Measurements from ENCODE around the gene LYRM1.
"Not testable (repeated sequence)": the region's sequence is repeated elsewhere in the genome, so short reads cannot be mapped to it uniquely, and the experiment has no call there.

The LYRM1 gene, protein sequence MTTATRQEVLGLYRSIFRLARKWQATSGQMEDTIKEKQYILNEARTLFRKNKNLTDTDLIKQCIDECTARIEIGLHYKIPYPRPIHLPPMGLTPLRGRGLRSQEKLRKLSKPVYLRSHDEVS

DNA sequence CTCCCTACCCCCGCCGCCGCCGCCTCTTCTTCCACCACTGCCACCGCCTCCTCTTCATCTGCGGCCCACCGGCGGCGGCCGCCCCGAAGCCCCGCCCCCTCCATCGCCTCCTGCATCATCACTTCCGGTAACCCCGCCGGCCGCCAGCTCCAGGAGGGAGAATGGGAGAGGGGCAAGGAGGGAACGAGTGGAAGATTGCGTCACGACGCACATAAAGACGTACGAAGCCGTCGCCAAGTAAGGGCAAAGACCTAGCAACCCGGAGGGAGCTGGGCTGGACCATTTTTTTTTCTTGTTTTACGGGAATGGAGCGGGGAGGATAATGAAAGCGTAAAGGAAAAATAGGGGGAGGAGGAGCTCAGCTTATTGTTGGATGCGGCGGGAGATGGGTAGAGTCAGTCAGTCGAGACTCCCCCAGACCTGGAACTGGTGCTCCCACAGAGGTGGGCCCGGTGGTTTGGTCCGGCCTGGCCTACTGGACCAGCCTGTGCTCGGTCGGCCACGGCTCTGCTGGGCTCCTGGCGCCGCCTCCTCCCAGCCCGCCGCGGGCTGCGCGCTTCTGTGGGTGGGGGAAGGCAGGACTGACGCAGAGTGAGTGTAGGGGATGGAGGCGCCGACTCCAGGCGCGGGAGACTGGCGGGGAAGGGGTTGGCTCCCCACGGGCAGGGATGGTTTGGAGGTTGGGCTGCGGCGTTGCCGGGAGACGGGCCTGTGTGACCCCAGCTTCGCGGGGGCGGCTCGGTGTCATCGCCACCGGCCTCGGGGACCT lies at the start of gene LYRM1, which contains the start of gene DCUN1D3:
Gene LYRM1 (plus strand): TSS at position 473 of the 769 bp plus-strand sequence. CDS start 14,785 bp downstream, outside the sequence.
Gene DCUN1D3 (minus strand): TSS at position 60 of the 769 bp plus-strand sequence. CDS start 37,820 bp downstream, outside the sequence.
- DNase-seq (ENCODE audit: low spot score): peak; percentile 98

DNA sequence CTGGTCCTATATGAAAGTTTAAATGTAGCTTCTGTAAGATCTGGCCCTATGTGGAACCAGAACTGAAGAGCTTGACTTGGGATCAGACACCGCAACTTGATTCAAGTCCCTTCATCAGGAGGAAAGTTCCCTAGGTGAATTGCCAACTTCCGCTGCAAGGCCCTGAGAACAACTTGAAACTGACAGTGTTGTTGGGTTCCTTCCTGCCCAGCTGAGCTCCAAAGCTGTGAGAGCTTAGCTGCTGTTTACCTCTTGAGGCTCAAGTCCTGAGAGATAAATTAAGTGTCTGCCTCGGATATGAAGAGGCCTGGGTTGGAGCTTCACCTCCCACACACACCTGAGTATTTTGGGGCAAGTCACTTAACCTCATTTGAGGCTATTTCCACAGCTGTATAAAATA lies 49.6 kb upstream of the LYRM1 start:
- DNase-seq (ENCODE audit: low spot score): no peak

DNA sequence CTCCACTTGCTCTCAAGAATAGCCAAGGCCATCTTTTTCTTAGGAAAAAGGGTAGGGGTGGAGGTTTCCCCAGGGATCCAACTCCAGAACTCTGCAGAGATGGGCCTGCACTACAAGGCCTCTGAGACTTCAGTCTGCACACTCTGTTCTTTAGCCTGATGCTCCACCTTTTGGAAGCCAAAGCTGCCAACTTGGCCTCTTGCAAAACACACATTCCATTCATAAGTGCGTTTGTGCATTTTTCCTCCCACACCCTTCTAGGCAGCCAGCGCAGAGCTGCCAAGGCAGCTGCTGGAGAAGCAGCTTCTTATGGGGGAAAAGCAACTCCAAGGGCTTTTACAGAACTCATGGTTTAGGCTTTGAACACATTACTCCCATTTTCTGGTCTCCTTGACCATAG lies 49.0 kb upstream of the LYRM1 start:
- peak; percentile 46 for DNase-seq (ENCODE audit: low spot score)

DNA sequence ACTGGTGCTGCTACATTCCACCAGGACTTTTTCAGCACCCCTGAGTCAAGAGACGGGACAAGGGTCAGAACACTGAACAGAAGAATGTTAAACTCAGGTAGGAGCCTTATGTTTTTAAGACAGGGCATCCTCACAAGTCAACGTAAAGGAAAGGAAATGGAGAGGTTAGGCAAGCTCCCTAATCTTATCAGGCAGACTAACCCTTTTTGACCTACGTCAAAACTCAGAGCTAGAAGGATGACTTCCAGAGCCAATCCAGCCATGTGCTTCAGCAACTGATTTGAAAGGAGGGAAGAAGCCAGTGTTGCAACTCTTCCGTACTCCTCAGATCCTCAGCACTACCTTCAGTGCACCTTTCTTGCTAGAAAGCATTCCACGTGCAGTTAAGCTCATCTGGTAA lies 47.4 kb upstream of the LYRM1 start:
- no peak for DNase-seq (ENCODE audit: low spot score)

DNA sequence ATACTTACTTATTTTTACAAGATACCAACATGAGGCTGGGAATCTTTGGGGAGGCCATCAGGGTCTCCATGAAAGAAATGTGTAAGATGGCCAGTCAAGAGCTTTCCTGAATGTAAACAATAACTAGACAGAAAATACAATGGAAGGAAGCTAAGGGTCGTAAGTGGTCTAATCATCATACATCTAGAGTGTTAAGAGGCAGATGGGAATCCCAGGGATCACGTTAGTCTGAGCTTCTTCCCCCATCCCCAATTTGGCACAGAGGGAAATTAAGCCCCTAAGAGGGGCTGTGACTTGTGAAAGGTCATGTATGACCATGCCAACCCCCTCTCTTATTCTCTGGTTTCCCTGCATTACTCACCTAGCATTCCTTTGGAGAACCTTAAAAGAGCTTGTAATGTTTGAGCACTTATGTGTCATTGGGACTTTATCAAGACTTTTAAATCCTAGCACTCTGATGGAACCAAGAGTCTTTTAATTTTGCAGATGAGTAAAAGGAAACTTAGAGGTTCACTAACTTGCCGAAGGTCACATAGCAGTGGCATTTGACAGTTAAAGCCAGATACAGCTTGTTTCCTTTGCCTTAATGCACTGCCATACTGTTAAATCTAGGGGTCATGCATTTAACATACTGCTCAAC lies 46.5 kb upstream of the LYRM1 start:
- no peak for DNase-seq (ENCODE audit: low spot score)

DNA sequence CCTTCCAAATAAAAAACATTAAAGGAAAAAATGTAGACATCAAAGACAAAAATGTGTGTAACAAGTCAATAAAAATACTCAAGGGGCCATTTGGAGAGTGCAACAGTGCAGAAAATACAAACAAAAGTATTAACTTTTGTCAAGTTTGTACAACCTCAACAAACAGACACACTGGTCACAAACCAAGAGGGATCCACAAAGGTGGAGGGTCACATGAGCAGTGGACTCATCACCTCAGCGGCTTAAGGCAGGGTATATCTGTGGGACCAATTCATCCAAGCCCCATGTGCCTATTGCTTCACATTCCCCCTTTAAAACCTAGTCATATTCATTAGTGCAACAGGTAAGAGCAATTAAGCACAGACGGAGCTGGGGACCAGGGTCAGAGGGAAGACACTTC lies 45.6 kb upstream of the LYRM1 start:
- DNase-seq (ENCODE audit: low spot score): no peak

DNA sequence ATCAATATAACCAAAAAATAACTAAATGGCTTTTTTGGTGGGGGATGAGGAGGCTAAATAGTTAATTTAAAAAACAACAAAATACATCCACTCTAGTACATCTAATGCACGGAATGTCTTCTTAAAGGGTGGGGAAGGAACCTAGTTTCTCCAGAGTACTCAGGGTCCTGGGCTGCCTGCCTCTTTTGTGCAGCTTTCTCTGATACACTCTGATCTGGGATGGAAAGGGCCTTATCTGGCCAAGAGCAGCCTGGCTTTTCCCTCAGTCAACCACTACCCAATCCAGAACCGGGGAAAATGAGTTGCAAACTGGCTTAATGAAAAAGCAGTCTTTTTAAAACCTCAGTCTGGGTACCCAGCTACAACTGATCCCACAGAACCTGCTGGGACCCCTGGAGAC lies 43.3 kb upstream of the LYRM1 start:
- no peak for DNase-seq (ENCODE audit: low spot score)

DNA sequence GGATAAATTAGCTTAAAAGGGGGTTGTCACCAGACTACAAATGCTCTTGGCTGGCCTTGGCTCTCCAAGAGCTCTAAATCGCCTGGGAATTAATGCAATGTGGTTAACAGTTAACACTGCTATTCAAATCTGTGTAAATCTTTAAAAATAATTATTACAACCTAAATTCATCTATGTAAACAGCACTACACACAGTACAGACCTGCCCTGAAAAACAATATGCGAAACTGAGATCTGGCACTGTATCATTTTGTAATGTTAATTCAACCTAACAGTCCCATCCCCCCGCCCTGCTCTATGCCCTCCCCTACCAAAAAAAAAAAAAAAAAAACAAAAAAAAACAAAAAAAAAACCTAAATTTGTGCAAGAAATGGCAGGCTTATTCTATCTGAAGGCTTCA lies 41.3 kb upstream of the LYRM1 start:
- no peak for DNase-seq (ENCODE audit: low spot score)

DNA sequence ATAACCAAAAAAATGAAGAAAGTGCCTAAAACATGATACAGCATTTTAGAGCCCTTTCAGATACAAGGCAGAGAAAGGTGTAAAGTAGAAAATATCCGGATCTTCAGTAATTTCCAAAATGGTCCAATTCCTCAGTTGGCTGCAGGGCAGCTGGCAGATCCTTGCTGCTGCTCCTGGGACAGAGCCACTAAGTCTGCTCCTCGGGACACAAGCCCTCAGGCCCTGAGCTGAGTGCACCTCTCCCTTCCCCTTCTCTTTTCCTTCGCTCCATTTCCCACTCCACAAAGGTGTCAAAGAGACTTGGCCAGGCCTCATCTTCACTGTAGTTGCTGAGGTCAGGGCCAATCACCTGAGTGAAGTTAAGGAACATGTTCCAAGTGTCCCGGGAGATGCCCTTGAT lies 40.9 kb upstream of the LYRM1 start:
- no peak for DNase-seq (ENCODE audit: low spot score)

DNA sequence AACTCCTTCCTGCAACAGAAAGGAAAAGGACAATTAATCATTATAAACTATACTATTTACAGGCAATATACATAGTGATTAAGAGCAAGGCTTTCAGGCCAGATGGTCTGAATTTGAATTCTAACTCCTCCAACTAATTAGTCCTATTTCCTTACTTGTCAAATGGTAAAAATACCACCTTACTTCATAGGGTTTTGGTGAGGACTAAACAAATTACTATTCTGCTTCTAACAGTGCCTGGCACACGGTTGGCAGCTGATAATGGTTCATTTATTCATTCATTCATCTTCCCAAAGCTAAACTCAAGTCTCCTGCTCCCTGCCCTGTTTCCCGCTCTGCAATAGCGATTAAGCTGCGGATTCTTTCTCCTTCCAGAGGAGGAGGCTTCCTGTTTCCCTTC lies 40.2 kb upstream of the LYRM1 start:
- no peak for DNase-seq (ENCODE audit: low spot score)

DNA sequence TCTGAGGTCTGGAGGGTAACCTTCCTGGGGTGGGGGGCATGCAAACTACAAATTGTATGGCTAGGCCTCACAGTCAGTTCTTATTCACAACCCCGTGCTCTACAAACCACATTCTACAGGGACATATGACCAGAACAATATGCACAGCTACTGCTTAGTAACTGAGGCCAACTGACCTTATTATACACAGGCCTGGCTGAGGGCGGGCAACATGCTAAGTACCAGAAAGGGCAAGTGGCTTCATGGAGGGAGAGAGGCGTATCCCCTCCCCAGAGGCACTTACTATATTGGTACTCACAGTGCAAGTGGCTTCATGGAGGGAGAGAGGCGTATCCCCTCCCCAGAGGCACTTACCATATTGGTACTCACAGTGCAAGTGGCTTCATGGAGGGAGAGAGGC lies 39.6 kb upstream of the LYRM1 start:
- DNase-seq (ENCODE audit: low spot score): not testable (repeated sequence)

DNA sequence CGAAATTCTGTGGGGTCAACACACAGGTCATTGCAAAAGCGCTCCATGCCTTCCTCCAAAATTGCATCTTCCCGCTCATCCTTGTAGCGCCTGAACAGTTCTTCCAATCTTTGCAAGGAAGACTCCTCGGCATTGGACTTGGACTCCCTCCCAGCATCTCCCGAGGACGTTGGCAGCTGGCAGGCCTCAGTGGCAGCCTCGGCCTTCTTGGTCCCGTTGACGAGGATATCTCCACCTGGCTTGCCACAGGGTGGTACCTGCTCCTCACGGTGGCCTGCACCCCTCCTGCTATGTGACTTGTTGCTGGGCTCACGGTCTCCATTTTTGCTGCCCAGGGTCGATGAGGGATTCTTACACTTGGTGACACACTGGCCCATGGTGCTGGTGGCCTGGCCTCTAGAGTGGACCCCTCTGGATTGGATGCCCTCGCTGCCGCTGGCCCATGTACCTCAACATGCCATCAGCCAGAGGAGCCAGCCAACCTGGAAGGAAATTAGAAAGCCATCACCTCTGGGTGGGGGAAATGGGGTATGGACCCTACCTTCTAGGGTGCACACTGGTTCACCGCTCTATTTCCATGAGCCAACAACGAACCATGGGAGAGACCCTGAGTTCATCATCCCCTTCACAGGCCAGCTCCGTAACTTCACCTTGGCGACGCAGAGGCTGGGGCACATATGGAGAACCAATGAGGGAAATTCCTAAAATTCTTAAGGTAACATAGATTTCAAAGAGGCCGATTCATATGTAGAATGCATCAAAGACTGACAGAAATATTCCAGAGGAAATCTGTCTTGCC lies 38.2 kb upstream of the LYRM1 start:
- no peak for DNase-seq (ENCODE audit: low spot score)

DNA sequence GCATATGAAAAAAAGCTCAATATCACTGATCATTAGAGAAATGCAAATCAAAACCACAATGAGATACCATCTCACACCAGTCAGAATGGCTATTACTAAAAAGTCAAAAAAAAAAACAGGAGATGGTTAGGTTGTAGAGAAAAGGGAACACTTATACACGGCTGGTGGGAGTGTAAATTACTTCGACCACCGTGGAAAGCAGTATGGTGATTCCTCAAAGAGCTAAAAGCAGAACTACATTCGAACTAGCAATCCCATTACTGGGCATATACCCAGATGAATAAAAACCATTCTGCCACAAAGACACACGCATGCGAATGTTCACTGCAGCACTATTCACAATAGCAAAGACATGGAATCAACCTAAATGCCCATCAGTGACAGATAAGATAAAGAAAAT lies 36.2 kb upstream of the LYRM1 start:
- not testable (repeated sequence) for DNase-seq (ENCODE audit: low spot score)

DNA sequence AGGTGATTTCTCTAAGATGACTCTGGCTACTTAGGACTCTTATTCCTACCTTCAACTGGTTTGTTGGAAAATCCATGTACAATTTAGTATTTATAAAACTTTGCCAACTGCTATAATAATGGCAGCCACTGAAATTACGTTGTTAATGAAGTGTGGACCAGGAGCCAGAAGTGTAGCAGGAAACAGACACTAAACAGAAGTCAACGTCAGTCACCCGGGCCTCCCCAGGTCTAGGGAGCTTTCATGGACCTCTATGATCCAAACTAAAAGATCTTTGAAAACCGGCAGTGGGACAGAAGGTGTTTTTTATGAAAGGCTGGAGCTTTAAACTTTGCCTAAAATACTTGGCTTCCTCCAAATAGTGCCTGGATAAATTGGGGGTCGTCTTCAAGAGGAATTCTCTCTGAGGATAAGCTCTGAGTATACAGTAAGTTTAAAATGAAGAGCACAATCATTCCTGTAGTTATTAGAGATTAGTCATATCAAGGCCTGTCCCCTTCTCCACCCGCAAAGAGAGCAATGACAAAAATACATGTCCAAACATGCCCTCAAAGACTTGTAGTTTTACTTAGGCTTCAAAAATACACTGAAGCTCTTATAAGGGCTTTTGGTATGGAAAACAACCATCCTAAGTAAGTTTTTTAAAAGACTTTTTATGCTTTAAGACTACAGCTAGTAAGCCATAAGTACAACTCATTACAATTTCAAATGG lies 35.0 kb upstream of the LYRM1 start:
- no peak for DNase-seq (ENCODE audit: low spot score)

DNA sequence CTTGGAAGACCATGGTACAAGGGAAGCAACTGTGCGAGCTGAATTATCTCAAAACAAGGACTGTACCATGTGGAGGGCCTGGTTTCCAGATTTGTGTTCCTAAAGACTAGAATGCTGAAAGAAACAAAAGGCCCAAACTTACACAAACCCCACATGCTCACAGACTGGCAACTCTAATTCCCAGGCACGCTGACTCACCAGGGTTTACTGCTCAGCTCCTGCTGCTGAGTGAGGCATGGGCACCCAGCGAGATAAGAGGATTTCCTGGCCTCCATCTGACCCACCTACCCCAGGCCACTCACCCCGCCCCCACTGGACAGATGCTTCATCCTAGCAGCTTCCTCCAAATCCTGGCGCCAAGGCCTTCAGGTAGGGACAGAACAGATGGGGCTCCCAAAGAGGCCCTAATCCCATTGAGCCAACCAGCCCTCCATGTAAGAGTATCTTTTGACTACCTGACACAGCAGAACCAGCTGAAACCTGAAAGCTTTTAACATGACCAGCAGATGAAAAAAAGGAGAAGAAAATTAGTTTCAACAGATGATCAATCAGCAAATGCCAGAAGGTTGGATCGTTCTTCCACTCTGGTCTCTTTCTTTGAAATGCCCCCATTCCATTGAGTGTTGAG lies 34.3 kb upstream of the LYRM1 start:
- no peak for DNase-seq (ENCODE audit: low spot score)

DNA sequence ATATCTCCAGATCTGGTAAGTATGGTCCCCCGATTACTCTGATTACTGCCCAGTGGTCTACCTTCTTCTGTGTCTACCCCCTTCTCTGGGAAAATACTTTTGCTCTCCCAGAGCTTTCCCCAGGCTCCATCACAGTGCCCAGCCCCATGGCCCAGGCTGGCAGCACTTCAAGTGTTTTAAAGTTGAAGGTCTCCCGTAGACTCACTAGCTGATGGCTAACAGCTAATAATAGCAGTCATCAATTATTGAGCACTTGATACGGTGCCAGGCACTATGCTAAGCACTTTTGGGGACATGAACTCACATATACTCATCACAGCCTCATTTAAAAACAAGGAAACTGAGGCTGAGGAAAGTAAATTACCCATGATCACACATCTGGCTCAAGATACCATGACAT lies 33.8 kb upstream of the LYRM1 start:
- no peak for DNase-seq (ENCODE audit: low spot score)

DNA sequence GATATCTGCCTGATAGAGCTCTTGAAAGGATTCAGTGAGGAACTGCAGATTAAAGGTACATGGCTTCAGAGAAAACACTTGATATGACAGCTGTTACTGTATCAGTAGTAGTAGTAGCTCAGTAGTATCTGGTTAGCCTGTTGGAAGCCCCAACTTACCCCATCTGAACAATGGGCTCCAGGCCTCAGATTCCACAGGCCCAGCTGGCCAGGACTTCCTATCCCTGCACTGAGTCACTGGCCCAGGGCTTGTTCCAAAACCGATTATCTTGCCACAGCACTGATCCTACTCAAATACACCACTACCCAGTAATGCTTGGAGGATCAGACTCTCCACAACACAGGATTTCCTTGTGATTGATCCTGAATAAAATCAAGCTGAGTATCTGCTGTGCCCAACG lies 33.0 kb upstream of the LYRM1 start:
- DNase-seq (ENCODE audit: low spot score): no peak

DNA sequence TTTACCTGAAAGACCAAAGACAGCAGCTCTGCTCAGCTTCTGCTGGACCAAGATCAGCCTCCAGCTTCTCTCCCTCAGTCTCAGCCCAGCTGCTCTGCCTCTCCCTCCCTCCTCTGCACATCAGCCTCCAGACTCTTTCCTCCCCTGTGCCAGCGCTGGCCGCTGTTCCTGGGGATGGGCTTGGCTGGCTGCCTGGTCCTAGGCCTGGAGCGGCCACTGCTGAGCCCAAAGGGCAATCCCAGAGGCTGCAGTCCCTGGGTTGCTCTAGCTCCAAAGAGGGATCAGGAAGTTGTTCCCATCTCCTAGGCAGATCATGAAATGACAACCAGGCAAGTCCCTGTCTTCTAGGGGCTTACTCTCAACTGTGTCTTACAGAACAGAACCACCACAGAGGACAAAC lies 31.7 kb upstream of the LYRM1 start:
- peak; percentile 86 for DNase-seq (ENCODE audit: low spot score)

DNA sequence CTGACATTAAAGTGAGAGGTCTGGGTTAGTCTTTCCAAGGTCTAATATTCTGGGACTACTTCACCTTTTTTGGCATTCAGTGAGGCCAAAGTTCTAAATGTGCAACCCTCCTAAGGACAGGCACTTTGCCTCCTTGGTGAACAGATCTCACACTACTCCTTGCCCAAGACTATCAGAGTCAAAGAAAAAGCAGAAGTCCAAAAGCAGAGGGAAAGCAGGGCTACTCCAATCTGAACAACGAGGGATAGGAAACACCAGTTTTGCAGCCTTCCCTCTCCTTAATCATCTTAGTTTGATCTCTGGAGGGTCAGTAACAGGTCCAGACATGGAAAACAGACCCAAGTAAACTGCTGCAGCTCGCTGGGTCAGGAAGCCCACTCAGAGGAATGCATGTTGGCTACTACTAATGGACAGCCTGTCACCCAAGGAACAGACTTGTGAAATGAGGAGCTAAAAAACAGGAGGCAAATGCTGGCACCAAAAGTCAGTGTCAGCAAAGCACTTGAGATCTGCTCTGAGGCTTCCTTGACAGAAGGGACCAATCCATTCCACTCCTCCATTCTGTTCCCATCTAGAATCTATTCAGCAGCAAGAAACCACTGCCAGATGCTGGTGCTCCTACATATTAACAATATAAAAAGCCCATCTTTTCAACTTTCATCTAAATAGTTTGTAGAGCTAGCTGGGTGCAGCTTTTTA lies 30.3 kb upstream of the LYRM1 start:
- DNase-seq (ENCODE audit: low spot score): no peak

DNA sequence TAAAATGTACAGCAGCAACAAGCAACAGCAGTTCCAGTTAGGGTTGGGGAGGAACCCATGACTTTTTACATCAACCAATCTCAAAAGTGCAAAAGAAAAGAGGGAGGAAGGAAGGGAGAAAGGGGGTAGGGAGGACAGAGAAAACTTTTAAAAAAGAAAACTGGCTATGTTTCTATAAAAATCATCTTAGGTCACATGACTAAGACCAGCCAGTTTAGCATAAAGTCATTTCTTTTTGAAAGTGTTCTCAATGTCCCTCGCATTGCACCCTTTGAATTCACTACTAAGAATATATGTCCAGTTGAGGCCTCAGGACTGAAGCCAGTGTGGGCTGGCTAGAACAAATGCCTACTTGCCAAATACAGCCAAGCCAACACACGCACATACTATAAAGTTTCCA lies 29.3 kb upstream of the LYRM1 start:
- no peak for DNase-seq (ENCODE audit: low spot score)

Measured in putamen (tissue), 1 donor.